Left lobe of liver (tissue), 2 donors: ENCODE results near the gene HAUS8. TPM values are rescaled to one million over a fixed set of nuclear protein-coding genes. Genes with fewer than 3 reads are reported as not detected.

Experiments used
- ATAC-seq: fragments of 200-7000 bp; cut with Tn5 transposase; one replicate; pipeline ENCODE4 v1.9.1; 2020; ENCODE audit warnings: mild to moderate bottlenecking, moderate library complexity
- DNase-seq: peaks from one replicate; pipeline ENCODE4 v3.0.0-alpha.2; 2020; ENCODE audit warnings: low spot score
- total RNA-seq: library from RNA; stranded (reverse); gene quantifications from one replicate; pipeline ENCODE4 v1.2.1, GENCODE V29; 2021
- donor health status: DM: no; HTN: no; CAD: no; lungs with moderate emphysema.
- donor health status: DM: no; HTN: yes; CAD: no.

The HAUS8 gene
- total RNA-seq, 1 donor from 2014 or later, result 5.1 TPM

DNA sequence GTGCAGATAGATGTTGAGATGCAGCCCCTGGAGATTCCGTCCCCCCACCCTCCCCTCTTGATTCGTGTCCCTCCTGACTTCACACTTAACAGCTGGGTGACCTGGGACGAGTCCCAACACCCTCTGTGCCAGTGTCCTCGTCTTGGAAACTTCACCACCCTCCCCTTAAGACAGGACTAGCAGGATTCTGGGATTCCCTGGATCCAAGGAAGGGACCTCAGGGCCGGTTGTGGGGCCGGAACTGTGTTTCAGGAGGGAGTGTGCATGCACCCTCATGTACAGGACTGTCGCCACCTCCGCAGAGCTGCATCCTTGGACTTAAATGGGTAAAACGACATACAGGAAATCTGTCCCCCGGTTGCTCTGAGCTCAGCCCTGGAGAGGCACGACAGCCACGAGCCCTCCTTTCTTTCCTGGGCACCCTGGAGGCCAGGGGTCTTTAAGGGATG lies 1.3 kb upstream of the HAUS8 start:
- no peak for ATAC-seq
- DNase-seq, result no peak

DNA sequence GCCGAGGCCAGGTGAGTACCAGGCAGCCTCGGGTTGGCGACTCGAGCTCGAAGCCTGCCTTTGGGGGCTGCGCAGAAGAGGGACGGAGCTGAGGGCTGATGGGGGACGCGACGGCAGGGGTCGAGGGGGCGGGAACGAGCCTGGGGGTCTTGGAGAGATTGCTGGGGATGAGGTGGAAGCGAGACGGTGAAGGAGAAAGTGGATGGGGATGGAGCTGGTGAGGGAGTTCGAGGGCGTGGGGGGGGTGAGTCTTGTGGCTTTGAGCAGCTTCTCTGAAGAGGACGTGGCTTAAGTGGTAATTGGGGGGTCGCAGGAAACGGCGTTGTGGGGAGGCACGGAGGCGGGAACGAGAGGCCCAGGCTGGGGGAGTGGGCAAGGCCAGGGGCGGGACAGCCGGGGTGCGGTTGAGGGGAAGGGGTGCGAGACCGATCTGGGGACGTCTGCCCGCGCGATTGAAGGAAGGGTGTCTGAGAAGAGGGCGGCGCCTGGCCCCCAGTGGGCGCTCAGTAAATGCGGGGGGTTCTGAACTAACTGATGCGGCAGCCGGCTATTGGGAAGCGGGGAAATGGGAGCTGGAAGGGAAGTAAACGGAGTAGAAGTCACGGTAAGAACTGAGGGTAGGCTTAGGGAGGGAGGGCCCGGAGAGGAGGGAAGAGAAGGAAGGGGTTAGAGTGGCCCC lies 751 bp upstream of the HAUS8 start:
- no peak for ATAC-seq
- DNase-seq, result no peak

GRCh38 chr19:17074634-17075034 lies 618 bp downstream of the HAUS8 start:
- DNase-seq (no peak), ATAC-seq (no peak)

DNA sequence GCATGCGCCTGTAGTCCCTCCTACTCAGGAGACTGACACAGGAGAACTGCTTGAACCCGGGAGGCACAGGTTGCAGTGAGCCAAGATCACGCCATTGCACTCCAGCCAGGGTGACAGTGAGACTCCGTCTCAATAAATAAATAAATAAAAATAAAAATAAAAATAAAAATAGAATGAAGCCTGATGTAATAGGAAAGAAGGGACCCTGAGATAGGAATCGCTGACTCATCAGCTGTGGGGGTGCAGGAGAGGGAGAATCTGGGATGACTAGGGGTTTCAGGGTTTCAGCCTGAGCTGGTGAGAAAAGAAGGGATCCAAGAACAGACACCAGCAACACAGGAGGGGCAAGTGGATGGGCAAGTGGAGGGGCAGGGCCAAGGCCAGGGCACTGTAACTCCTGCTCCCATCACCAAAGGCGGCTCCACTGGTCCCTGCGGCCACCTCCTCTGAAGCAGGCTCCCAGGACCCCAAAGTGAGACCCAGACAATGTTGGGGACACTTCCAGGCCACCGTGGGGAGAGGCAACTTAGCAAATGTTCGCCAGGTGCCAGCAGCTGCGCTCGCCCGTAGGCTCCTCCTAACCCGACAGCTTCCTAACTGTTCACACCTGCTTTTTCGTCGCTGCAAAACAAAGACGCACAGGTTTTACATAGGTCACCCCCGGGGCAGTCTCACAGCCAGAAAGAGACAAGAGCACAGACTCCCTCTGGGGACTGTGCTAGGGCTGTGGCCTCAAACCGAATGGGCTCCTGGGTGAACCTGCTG lies 1.2 kb downstream of the HAUS8 start:
- no peak for DNase-seq
- no peak for ATAC-seq

- ATAC-seq (peak; percentile 30), DNase-seq (no peak)
Observed at GRCh38 chr19:17070912-17071311, 4.3 kb downstream of the HAUS8 start.

DNA sequence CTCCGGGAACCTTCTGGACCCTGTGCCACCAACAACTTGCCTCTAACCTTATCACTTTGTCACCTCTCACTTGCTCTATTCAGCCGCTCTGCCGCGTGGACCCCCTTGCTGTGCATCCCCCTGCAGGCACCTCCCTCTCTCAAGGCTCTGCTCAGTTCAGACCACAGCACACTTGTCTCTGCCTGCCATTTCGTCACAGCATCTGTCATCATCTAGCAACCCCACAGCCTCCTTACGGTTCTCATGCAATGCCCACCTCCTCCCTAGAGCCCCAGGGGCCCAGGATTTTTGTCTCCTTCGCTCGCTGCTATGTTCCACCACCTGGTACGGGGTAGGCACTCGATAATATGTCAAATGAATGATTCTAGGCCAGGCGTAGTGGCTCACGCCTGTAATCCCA lies 4.8 kb downstream of the HAUS8 start:
- DNase-seq, result no peak
- ATAC-seq, result no peak

- ATAC-seq (no peak), DNase-seq (no peak)
Observed at GRCh38 chr19:17069193-17069592, 6.1 kb downstream of the HAUS8 start.

- ATAC-seq (no peak), DNase-seq (no peak)
Observed at GRCh38 chr19:17063428-17063827, 11.8 kb downstream of the HAUS8 start.

- ATAC-seq, result no peak
- no peak for DNase-seq
Observed at GRCh38 chr19:17061691-17062090, 13.6 kb downstream of the HAUS8 start.

- no peak for DNase-seq
- ATAC-seq, result no peak
Observed at GRCh38 chr19:17061205-17061604, 14.0 kb downstream of the HAUS8 start.

- no peak for ATAC-seq
Observed at GRCh38 chr19:17060802-17061201, 14.4 kb downstream of the HAUS8 start.

GRCh38 chr19:17058236-17058635 lies 17.0 kb downstream of the HAUS8 start:
- ATAC-seq, result no peak

More at GRCh38 chr19:17060802-17061201, 14.4 kb downstream of the HAUS8 start:
- no peak for DNase-seq

DNA sequence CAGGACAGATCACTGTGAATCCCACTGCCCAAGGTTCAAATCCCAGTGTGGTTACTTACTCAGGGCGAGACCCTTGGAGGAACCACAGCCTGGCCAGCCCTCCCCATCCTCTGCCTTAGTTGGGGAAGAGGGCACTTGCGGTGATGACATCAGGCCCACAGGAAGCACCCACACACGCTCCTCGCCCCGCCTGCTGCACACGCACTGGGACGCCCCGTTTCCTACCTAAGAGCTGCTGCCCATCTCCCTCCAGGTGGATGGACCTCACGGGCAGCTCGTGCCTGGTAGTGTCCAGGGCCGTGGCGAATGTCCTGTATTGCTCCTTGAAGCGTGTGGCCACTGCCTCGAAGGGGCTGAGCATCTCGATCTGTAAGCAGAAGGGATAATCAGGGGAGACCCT lies 19.6 kb downstream of the HAUS8 start:
- ATAC-seq, result no peak

More at GRCh38 chr19:17058236-17058635, 17.0 kb downstream of the HAUS8 start:
- no peak for DNase-seq

DNA sequence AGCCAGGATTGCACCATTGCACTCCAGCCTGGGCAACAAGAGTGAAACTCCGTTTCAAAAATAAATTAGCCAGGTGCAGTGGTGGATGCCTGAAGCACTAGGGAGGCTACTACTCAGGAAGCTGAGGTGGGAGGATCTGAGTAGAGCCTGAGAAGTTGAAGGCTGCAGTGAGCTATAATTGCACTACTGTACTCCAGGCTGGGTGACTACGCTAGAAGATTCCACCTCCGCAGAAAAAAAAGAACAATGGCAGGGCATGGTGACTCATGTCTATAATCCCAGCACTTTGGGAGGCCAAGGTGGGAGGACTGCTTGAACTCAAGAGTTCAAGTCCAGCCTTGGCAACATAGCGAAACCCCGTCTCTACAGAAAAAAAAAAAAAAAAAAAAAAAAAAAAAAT lies 20.5 kb downstream of the HAUS8 start:
- ATAC-seq (no peak), DNase-seq (no peak)

More for the DNA sequence above, 19.6 kb downstream of the HAUS8 start:
- no peak for DNase-seq

DNA sequence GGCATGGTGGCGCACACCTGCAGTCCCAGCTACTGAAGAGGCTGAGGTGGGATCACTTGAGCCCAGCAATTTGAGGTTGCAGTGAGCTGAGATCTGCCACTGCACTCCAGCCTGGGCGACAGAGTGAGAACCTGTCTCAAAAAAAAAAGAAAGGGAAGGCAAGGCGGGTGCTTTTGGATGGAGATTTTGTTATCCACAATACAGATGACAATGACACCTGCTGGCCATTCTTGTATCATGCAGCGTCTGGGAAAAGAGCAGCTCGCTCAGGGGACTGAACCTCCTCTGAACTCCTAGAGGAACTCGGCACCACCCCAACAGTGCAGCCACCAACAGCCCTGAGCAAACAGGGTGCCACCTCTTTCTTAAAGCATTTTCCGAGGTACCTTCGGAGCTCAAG lies 22.8 kb downstream of the HAUS8 start:
- peak; percentile 76 for ATAC-seq
- DNase-seq, result no peak

- DNase-seq, result no peak
- no peak for ATAC-seq
Observed at GRCh38 chr19:17049711-17050280, 25.5 kb downstream of the HAUS8 start.

DNA sequence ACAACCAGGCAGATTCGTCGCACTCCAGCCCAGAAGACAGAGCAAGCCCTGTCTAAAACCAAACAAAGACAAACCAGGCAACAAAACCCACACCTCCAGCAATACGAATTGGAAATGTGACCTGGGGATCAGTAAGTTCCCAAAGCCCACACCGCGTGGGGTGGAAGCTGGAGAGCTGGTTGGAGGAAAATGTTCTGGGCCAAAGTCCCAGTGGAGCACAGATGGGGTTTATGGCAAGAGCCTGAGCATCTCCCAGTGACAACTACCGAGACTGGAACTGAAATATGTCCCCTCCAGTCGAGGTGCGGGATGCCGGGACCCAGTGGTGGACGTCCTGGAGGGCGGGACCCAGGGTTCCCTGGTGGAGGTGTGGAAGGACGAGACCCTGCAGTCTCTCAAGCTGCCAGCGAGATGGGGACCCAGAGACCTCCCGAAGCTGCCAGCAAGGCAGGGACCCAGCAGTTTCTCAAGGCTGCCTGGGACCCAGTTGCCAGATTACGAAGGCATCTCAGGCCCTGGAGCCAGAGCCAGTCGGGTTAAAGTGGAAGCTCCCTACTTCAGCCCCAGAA lies 26.3 kb downstream of the HAUS8 start:
- no peak for DNase-seq
- no peak for ATAC-seq

DNA sequence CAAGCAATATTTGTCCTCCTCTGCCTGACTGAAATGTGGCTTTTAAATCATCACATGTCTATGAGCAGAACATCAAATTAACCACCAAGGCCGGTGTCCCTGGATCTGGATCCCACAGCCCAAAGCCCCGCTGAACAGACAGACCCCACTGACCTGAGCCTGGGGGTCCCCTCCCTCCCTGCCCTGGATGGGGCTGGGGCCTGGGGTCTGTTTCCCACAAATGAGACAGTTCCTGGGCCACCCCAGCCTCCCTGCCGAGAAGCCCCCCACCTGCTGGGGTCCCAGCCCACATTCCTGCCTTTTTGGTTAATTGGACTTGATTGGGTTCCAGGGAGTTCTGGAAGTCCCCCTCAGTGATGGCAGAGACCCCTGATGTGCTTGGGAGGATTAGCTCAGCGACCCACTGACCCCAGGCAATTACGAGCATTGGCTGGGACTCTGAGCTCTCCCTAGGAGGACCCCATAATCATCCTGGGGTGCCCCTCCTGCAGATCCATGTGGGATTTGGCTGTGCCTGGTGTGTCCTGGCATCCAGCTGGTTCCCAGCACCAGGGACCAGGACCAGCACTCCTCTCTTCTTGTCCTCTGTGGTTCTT lies 29.2 kb downstream of the HAUS8 start:
- ATAC-seq, result no peak
- no peak for DNase-seq

DNA sequence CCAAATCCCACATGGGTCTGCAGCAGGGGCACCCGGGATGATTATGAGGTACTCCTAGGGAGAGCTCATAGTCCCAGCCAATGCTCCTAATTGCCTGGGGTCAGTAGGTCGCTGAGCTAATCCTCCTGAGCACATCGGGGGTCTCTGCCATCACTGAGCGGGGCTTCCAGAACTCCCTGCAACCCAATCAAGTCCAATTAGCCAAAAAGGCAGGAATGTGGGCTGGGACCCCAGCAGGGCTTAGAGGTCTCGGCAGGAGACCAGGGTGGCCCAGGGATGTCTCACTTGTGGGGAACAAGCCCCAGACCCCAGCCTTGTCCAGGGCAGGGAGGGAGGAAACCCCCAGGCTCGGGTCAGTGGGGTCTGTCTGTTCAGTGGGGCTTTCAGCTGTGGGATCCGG lies 31.5 kb downstream of the HAUS8 start:
- DNase-seq, result no peak
- no peak for ATAC-seq

DNA sequence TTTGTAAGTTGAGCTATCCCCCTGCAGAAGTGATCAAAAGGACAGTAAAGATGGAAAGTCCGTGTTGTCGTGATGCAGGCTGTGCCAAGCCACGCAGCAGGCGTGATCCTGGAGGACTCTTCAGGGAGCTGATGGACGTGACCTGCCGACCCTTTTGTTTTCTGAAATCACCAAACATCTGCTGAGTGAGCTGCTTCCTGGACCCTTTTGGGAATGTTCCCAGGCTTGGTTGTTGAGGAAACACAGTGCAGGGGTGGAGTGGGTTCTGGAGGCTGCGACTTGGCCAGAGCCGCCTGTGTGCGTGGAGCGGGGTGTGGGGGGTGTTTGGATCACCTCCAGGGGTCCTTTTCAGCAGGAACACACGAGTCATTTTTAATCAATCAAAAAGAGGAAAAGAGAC lies 33.3 kb downstream of the HAUS8 start:
- ATAC-seq (peak; percentile 59), DNase-seq (no peak)

GRCh38 chr19:17037966-17038500 lies 37.2 kb downstream of the HAUS8 start:
- ATAC-seq (no peak), DNase-seq (no peak)
